Ectodermal cell (in vitro differentiated cells): ENCODE measurements around the gene WNT4.
"Not testable (repeated sequence)": the region's sequence is repeated elsewhere in the genome, so short reads cannot be mapped to it uniquely, and the experiment has no call there.

Experiments
- H3K27ac ChIP-seq: 2 replicates; pipeline ENCODE4 v1.7.0; 2013; ENCODE audit warnings: mild to moderate bottlenecking, low read depth, low read length; ENCODE audit not compliant: insufficient read depth, poor library complexity, severe bottlenecking
- H3K27me3 ChIP-seq: 2 replicates; pipeline ENCODE4 v1.7.0; 2013; ENCODE audit warnings: mild to moderate bottlenecking, low read length; ENCODE audit not compliant: insufficient read depth, control insufficient read depth, poor library complexity, severe bottlenecking
- H3K36me3 ChIP-seq: one replicate; pipeline ENCODE4 v1.7.0; 2013; ENCODE audit warnings: low read length; ENCODE audit not compliant: control insufficient read depth, insufficient read depth
- H3K4me1 ChIP-seq: one replicate; pipeline ENCODE4 v1.7.0; 2013; ENCODE audit warnings: low read length; ENCODE audit not compliant: control insufficient read depth, insufficient read depth
- H3K4me3 ChIP-seq: 2 replicates; pipeline ENCODE4 v1.7.0; 2013; ENCODE audit warnings: low read depth, low read length, control low read depth; ENCODE audit not compliant: insufficient read depth
- H3K9me3 ChIP-seq: 2 replicates; pipeline ENCODE4 v1.7.0; 2013; ENCODE audit warnings: mild to moderate bottlenecking, low read length, moderate library complexity; ENCODE audit not compliant: control insufficient read depth
- WGBS, 2 experiments: methylation state at CpG; one replicate each; pipeline ENCODE4 v1.1.7; 2013; ENCODE audit warnings: missing lambda C conversion rate in 2 of 2; 5-methylcytosine and 5-hydroxymethylcytosine counted together

The WNT4 gene

DNA sequence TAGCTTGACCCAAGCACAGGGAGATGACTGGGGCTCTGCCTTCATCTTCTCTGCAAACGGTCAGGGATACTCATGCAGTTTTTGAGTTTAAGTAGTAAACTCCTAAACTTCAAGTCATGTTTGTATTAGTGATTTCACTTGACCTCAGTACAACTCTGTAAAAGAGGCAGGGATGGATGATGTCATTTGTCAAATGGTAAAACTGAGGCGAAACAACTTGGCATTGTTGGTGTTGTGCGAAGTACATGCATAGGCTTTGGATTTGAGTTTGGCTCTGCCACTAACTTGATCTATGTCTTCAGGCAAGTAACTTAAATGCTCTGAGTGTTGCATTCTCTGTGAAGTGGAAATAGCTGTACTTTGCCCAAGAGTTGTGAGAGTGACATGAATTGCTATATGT is 42.7 kb downstream of the WNT4 start:
- H3K9me3 ChIP-seq = no peaks in the 10 kb centered on the region
- H3K4me3 ChIP-seq = no peak overlapping the region
- peaks cover 4% of the 10 kb centered on the region for H3K36me3 ChIP-seq
- no peaks in the 10 kb centered on the region for H3K27me3 ChIP-seq
- no peak overlapping the region for H3K27ac ChIP-seq
- WGBS, 2 experiments = 96 to 98% methylated on average over 3 of the region's 3 CpGs
- no peaks in the 10 kb centered on the region for H3K4me1 ChIP-seq

GRCh38 chr1:22098752-22099151 is 44.1 kb downstream of the WNT4 start:
- no peak overlapping the region for H3K4me3 ChIP-seq
- no peak overlapping the region for H3K27ac ChIP-seq
- no peaks in the 10 kb centered on the region for H3K4me1 ChIP-seq
- H3K27me3 ChIP-seq = no peaks in the 10 kb centered on the region
- H3K36me3 ChIP-seq = peaks cover 4% of the 10 kb centered on the region
- no peaks in the 10 kb centered on the region for H3K9me3 ChIP-seq
- 89 to 91% methylated on average over 10 of the region's 10 CpGs for WGBS, 2 experiments

- H3K4me3 ChIP-seq = no peak overlapping the region
- H3K27ac ChIP-seq = no peak overlapping the region
- no peaks in the 10 kb centered on the region for H3K27me3 ChIP-seq
- H3K36me3 ChIP-seq = peaks cover 13% of the 10 kb centered on the region
- WGBS, 2 experiments = 96 to 97% methylated on average over 3 of the region's 3 CpGs
- H3K4me1 ChIP-seq = no peaks in the 10 kb centered on the region
- H3K9me3 ChIP-seq = no peaks in the 10 kb centered on the region
Measured at GRCh38 chr1:22096463-22096862, 46.4 kb downstream of the WNT4 start.

DNA sequence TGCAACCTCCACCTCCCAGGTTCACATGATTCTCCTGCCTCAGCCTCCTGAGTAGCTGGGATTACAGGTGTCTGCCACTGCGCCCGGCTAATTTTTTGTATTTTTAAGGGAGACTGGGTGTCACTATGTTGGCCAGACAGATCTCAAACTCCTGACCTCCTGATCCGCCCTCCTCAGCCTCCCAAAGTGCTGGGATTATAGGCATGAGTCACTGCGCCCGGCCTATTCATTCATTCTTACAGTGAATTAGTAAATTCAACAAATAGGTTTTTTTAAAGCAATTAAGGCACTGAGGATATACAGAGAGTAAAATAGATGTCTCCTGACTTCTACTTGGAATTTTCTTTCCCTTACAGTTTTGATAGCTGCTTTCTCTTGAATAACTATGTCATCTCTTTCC is 46.9 kb downstream of the WNT4 start:
- Histone ChIP-seq H3K36me3 (peaks cover 13% of the 10 kb centered on the region), H3K27ac (no peak overlapping the region)
- WGBS, 2 experiments = 87 to 90% methylated on average over 5 of the region's 5 CpGs

GRCh38 chr1:22093513-22093912 is 49.4 kb downstream of the WNT4 start:
- Histone ChIP-seq H3K27ac (no peak overlapping the region), H3K27me3 (no peaks in the 10 kb centered on the region), H3K4me3 (no peak overlapping the region), H3K4me1 (peaks cover 5% of the 10 kb centered on the region), H3K9me3 (no peaks in the 10 kb centered on the region), H3K36me3 (peaks cover 13% of the 10 kb centered on the region)
- WGBS, 2 experiments = 94 to 98% methylated on average over 1 of the region's 1 CpG

More for the DNA sequence above, 46.9 kb downstream of the WNT4 start:
- Histone ChIP-seq H3K27me3 (no peaks in the 10 kb centered on the region), H3K9me3 (no peaks in the 10 kb centered on the region), H3K4me1 (no peaks in the 10 kb centered on the region), H3K4me3 (no peak overlapping the region)

DNA sequence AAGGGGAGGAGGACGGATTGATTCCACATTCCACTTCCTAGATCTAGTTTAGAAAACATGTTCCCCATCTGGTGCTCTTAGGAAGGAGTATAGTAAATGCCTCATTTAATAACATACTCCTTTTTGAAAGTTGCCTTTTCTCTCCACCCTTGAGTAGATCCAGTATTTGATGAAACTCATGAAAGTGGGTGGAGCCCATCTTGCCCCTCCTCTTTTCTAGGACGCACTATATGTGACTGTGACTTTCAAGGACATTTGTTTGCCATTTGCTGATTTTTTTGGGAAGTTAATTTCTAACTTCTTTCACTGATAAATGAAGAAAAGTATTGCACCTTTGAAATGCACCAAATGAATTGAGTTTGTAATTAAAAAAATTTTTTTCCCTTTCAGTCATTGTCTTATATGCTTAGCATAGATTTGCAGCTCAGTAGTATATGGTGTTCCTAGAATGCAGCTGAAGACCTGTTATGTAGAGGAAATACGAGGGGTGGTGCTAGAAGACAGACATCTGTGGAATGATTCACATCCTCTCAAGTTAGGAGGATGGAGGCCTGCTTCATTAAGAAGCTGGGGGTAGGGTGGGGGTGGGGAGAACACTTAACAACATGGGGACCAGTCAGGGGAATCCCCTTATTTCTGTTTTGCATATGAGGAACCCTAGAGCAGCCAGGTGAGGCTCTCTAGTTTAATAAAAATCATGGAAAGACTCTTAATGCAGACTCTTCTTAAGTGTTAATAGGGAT is 50.7 kb downstream of the WNT4 start:
- H3K36me3 ChIP-seq = peaks cover 13% of the 10 kb centered on the region
- H3K9me3 ChIP-seq = not testable (repeated sequence)

GRCh38 chr1:22090867-22091266 is 52.0 kb downstream of the WNT4 start:
- peaks cover 5% of the 10 kb centered on the region for H3K4me1 ChIP-seq
- no peaks in the 10 kb centered on the region for H3K9me3 ChIP-seq
- H3K4me3 ChIP-seq = no peak overlapping the region
- no peaks in the 10 kb centered on the region for H3K27me3 ChIP-seq
- H3K27ac ChIP-seq = no peak overlapping the region
- 66 to 78% methylated on average over 3 of the region's 3 CpGs for WGBS, 2 experiments
- peaks cover 17% of the 10 kb centered on the region for H3K36me3 ChIP-seq

More for the DNA sequence above, 50.7 kb downstream of the WNT4 start:
- H3K4me3 ChIP-seq, H3K27me3 ChIP-seq, H3K27ac ChIP-seq, H3K4me1 ChIP-seq: not testable (repeated sequence)
- 56 to 81% methylated on average over 1 to 2 of the region's 3 CpGs for WGBS, 2 experiments

DNA sequence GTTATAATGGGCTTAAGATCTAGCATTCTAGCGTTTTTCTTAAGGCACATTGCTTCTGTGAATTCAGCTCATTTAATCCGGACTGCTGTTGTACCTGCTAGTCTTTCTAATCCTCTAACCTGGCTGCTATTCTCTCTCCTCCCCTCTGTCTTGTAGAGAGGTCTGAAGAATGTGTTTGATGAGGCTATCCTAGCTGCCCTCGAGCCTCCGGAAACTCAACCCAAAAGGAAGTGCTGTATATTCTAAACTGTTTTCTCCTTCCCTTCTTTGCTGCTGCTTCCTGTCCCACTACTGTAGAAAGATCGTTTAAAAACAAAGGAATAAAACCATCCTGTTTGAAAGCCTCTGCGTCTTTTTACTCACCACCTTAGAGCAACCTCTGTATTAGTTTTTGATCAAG is 53.1 kb downstream of the WNT4 start:
- WGBS, 2 experiments = 55 to 56% methylated on average over 5 to 6 of the region's 6 CpGs
- Histone ChIP-seq H3K4me3 (no peak overlapping the region), H3K9me3 (no peaks in the 10 kb centered on the region), H3K27me3 (no peaks in the 10 kb centered on the region), H3K27ac (no peak overlapping the region), H3K36me3 (peaks cover 17% of the 10 kb centered on the region), H3K4me1 (peaks cover 5% of the 10 kb centered on the region)

DNA sequence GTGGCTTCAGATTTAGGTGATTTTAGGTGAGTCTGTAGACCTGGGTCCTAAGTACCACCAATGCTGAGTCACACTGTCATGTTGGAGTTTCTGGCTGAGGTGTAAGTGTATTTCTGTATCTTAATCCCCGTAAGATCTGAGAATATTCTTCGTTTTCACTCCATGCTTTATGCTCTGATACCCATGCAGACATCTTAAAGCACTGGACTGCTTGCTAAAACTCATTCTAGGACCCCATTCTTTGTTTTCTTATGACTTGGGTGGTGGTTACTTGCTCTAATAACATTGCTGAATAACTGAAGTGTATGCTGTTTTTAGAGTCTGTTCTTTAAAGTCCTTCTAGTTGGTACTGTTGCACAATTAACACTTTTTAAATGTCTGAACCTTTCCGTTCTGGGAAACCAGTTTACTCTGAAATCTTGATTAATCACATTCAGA is 53.7 kb downstream of the WNT4 start:
- Histone ChIP-seq H3K4me1 (peaks cover 5% of the 10 kb centered on the region), H3K36me3 (peaks cover 17% of the 10 kb centered on the region), H3K27me3 (no peaks in the 10 kb centered on the region), H3K4me3 (no peak overlapping the region), H3K27ac (no peak overlapping the region), H3K9me3 (no peaks in the 10 kb centered on the region)
- WGBS, 2 experiments = 84 to 96% methylated on average over 3 of the region's 3 CpGs

DNA sequence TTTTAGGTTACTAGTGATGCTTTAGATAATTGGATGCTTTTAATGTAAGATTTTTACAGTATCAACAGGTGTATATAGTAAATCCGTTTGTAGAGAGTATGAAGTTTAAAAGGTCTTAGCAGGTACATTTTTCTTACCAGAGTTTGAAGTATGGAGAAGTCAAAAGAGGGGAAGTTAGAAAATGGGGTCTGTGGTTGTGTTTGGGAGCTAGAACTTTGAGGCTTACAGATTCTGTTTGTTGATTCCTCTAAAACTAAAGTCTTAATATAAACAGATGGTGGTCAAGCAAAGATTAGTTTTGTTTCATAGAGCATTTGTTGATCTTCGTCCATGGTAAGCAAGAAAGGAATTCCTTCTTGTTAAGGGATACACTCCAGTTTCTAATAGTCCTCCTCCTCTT is 54.6 kb downstream of the WNT4 start:
- Histone ChIP-seq H3K36me3 (peaks cover 15% of the 10 kb centered on the region), H3K9me3 (no peaks in the 10 kb centered on the region), H3K4me3 (no peak overlapping the region), H3K4me1 (peaks cover 5% of the 10 kb centered on the region), H3K27ac (no peak overlapping the region), H3K27me3 (no peaks in the 10 kb centered on the region)
- WGBS, 2 experiments = 84 to 96% methylated on average over 2 of the region's 2 CpGs
